T-cell (primary cell): Measurements from ENCODE around the gene NAP1L5. TPM values are rescaled to one million over a fixed set of nuclear protein-coding genes. Genes with fewer than 3 reads are reported as not detected.

ENCODE experiments used
- total RNA-seq, 35 experiments: library from RNA in 6 of 35; stranded (reverse) in 6 of 35; fragments of 120-200 nt in 1 of 35; gene quantifications; one replicate each; pipeline versions ENCODE4 v1.2.1 to v1.2.4 and lab custom pipeline; 2013 to 2026

Gene NAP1L5
- total RNA-seq, 5 donors from 2014 or later (not counting 1 experiment from before 2014, with no cell fraction given), result 1.2 to 10.4 (median 2.3) TPM

Other genes starting within 250 kb of the NAP1L5 start
- 10 to 100 TPM in 4 of 5 donors, 1 to 10 TPM in 1; 8.1 to 15.5 (median 11.4) TPM for gene HERC5, start 240.7 kb downstream of the NAP1L5 start, total RNA-seq
- gene PYURF, start 174.1 kb downstream of the NAP1L5 start, total RNA-seq, result 10 to 100 TPM; 39.9 to 60.7 (median 53.7) TPM
- 10 to 100 TPM; 68.4 to 91.5 (median 73.6) TPM for gene HERC3, start 105.3 kb downstream of the NAP1L5 start, total RNA-seq